Measurements from ENCODE around the gene CAB39.

The CAB39 gene

DNA sequence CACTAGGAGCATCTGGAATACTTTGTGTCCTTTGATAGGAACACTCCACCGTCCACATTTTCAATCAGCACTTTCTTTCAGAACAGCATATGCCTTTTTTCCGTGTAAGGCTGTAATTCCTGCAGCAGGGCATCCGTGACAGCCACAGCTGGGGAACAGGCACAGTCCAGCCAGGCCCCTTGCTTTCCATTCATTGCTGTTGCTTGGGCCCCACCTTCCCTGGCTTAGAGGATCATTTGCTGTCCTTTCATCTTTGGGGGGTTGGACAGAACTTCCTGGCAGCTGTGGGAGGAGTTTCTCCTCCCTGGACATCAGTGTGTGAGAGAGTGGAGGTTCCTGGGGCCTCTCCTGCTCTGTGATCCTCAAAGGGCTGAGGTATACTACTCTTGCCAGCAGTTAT lies 102.4 kb downstream of the CAB39 start:
- H3K36me3 ChIP-seq (ENCODE audit: insufficient read depth, low read length): peaks cover 31% of the 10 kb centered on the region
- no peak overlapping the region for H3K27ac ChIP-seq (ENCODE audit: low read depth, low read length)
- no peak overlapping the region for H2AFZ ChIP-seq (ENCODE audit: low read length, unreplicated experiment)
- no peaks in the 10 kb centered on the region for H3K4me1 ChIP-seq (ENCODE audit: control insufficient read depth, insufficient read depth, low read length, unreplicated experiment)
- no peaks in the 10 kb centered on the region for H3K79me2 ChIP-seq (ENCODE audit: control insufficient read depth, insufficient read depth, low read length, unreplicated experiment)
- H3K27me3 ChIP-seq (ENCODE audit: insufficient read depth, low read length): no peaks in the 10 kb centered on the region
- no peak overlapping the region for H3K4me3 ChIP-seq (ENCODE audit: low read depth, low read length)

DNA sequence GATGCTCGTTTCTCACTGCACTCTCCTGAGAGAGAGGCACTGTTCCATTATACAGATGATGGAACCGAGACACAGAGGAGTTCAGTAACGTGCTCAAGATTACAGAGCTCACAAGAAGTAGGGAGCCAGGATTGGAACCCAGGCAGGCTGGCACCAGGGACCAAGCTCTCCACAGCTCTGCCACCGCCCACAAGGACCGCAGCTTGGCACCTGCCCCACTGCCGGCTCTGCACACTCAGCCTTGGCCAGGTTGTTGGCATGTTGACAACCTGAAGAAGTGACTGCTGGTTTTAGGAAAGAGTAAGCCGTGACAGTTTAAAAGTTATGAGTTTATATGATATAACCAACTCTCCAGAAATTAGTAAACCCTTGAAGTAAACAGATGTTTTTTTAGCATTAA lies 104.1 kb downstream of the CAB39 start:
- Histone ChIP-seq H3K27me3 (ENCODE audit: insufficient read depth, low read length) (no peaks in the 10 kb centered on the region), H3K4me3 (ENCODE audit: low read depth, low read length) (no peak overlapping the region), H3K36me3 (ENCODE audit: insufficient read depth, low read length) (peaks cover 22% of the 10 kb centered on the region), H3K27ac (ENCODE audit: low read depth, low read length) (no peak overlapping the region), H3K79me2 (ENCODE audit: control insufficient read depth, insufficient read depth, low read length, unreplicated experiment) (no peaks in the 10 kb centered on the region), H2AFZ (ENCODE audit: low read length, unreplicated experiment) (no peak overlapping the region), H3K4me1 (ENCODE audit: control insufficient read depth, insufficient read depth, low read length, unreplicated experiment) (no peaks in the 10 kb centered on the region)

DNA sequence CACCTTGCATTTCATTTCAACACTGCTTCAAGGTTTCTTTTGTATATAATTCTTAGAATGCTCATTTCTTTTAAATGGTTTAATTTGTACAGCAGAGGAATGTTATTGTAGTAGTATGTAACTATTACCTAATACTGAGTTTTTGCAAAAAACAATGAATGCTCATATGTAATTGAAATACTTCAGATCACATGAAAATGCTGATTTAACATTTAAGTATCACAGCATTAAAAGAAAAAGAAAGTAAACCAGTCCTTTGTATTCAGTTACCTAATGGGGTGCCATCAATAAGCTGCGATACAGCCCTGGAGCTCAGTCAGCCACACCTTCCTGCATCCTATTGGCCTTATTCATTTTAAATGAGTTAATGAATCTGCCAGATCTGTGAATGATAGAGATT lies 106.8 kb downstream of the CAB39 start:
- Histone ChIP-seq H2AFZ (ENCODE audit: low read length, unreplicated experiment) (no peak overlapping the region), H3K79me2 (ENCODE audit: control insufficient read depth, insufficient read depth, low read length, unreplicated experiment) (no peaks in the 10 kb centered on the region), H3K4me1 (ENCODE audit: control insufficient read depth, insufficient read depth, low read length, unreplicated experiment) (no peaks in the 10 kb centered on the region), H3K27me3 (ENCODE audit: insufficient read depth, low read length) (no peaks in the 10 kb centered on the region), H3K36me3 (ENCODE audit: insufficient read depth, low read length) (peaks cover 18% of the 10 kb centered on the region), H3K27ac (ENCODE audit: low read depth, low read length) (no peak overlapping the region), H3K4me3 (ENCODE audit: low read depth, low read length) (no peak overlapping the region)

DNA sequence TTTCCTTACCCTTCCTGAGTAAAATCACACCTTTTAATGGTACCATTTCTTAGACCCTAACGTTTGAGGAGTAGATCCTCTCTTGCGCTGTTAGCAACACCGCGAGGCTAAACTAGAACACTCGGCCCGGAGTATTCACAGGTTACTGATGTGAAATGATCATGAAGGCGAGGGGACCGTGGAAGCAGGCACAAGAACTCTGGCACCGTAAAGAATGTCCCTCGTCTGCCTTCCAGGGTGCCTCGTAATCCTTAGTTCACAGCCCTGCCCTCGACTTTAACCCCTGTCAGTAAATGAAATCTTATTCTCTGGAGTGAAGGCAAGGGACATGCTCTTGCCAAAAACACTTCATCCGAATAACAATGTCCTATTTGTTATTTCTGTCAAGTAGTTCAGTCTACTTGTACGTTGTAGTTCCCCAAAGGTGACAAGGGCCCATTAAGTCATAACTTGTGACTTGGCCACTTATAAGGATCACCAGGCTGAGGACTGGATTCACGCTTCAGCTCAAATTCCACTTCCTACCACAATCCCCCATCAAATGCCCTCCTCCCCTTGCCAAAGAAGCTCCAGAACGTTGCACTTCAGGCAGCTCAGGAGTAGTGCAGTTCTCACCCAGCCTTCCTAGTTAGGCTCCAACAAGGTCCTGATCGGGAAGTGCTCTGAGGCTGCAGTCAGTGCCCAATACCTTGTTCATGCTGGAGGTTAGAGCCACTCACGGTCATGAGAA lies 108.8 kb downstream of the CAB39 start:
- H3K79me2 ChIP-seq (ENCODE audit: control insufficient read depth, insufficient read depth, low read length, unreplicated experiment): no peaks in the 10 kb centered on the region
- no peaks in the 10 kb centered on the region for H3K4me1 ChIP-seq (ENCODE audit: control insufficient read depth, insufficient read depth, low read length, unreplicated experiment)
- no peak overlapping the region for H3K4me3 ChIP-seq (ENCODE audit: low read depth, low read length)
- no peak overlapping the region for H2AFZ ChIP-seq (ENCODE audit: low read length, unreplicated experiment)
- H3K27ac ChIP-seq (ENCODE audit: low read depth, low read length): no peak overlapping the region
- peaks cover 7% of the 10 kb centered on the region for H3K27me3 ChIP-seq (ENCODE audit: insufficient read depth, low read length)
- peaks cover 16% of the 10 kb centered on the region for H3K36me3 ChIP-seq (ENCODE audit: insufficient read depth, low read length)

DNA sequence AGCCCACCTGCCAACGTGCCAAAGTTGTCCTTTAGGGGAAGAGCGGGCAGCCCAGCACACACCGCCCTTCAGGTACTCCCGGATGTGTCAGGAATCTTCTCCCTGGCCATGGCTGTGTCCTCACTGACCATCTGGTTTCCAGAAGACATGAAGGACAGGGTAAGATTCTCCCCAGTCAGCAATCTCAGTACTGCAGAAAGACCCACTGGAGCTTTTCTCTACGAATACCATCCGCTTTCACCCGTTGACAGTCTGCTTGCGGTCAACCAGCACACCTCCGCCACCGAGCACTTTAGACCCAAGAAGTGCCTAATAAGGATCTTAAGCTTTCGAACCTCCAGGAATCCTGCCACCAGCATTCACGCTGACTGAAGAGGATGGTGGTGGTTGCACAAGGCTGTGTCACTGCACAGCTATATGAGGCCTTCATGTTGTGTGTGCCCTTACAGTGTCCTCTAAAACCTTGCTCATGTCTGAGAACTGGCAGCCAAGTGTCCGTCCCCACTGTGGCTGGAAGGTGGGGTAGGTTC lies 109.4 kb downstream of the CAB39 start:
- Histone ChIP-seq H2AFZ (ENCODE audit: low read length, unreplicated experiment) (no peak overlapping the region), H3K27ac (ENCODE audit: low read depth, low read length) (no peak overlapping the region), H3K36me3 (ENCODE audit: insufficient read depth, low read length) (peaks cover 12% of the 10 kb centered on the region)

DNA sequence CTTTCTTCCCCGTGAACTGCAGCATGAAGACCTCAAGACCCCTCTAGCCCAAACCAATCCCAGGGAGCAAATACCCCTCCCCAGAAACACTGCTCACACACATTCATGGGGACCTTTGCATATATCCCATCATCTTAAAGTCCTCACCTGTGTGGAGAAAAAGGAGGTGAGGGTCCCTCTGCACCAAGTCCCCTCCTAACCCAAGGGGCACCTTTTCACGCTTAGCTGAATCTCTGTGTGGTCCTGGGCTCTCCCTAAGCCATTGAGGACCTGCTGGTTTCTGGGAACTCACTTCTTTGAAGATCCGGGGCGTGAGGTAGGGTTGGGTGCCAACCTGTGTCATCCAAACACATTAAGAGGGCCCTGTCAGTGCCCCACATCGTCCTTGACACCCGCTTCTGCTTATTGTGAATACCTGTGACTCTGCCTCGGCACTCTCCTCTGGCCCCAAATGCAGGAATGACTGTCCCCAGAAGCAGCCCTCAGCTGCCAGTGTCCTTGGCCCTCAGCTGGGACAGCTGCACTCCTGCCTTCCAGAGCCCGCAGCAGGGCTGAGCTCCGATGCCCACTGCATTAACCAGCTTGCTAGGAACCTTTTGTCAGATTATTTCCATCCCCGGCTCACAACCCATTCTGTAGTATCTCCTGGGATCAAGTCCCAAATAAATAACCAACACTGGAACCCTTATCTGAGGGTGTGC lies 110.8 kb downstream of the CAB39 start:
- H3K36me3 ChIP-seq (ENCODE audit: insufficient read depth, low read length): 0 out of 2 replicates have a peak, but pooled peaks cover 7% of the 10 kb centered on the region
- H2AFZ ChIP-seq (ENCODE audit: low read length, unreplicated experiment): no peak overlapping the region
- no peaks in the 10 kb centered on the region for H3K79me2 ChIP-seq (ENCODE audit: control insufficient read depth, insufficient read depth, low read length, unreplicated experiment)
- no peak overlapping the region for H3K4me3 ChIP-seq (ENCODE audit: low read depth, low read length)
- no peaks in the 10 kb centered on the region for H3K4me1 ChIP-seq (ENCODE audit: control insufficient read depth, insufficient read depth, low read length, unreplicated experiment)
- H3K27me3 ChIP-seq (ENCODE audit: insufficient read depth, low read length): peaks cover 27% of the 10 kb centered on the region
- no peak overlapping the region for H3K27ac ChIP-seq (ENCODE audit: low read depth, low read length)

More for the DNA sequence above, 109.4 kb downstream of the CAB39 start:
- Histone ChIP-seq H3K27me3 (ENCODE audit: insufficient read depth, low read length) (peaks cover 14% of the 10 kb centered on the region), H3K4me3 (ENCODE audit: low read depth, low read length) (no peak overlapping the region), H3K79me2 (ENCODE audit: control insufficient read depth, insufficient read depth, low read length, unreplicated experiment) (no peaks in the 10 kb centered on the region), H3K4me1 (ENCODE audit: control insufficient read depth, insufficient read depth, low read length, unreplicated experiment) (no peaks in the 10 kb centered on the region)

DNA sequence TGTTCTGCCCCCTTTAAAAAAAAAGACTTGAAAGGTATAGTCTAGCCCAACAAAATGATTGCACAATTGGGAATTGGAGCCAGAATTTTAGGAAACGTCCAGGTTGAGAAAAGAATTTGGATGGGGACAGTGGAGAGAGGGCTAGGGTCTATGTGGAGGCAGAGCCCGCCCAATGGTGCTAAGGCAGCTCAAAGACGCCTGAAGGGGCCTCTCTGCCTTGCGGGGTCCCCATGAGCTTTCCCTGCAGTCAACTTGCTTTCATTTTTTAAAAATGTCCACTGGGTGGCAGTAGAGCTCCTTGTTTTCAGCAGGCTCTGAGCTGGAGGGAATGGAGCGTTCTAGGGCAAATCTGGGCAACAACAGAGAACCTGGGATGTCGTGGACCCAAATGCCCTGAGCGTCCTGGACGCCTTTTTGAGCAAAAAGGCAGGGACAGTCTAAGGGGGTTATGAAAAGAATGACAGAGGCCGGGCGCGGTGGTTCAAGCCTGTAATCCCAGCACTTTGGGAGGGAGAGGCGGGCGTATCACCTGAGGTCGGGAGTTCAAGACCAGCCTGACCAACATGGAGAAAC lies 111.8 kb downstream of the CAB39 start:
- no peak overlapping the region for H3K27ac ChIP-seq (ENCODE audit: low read depth, low read length)
- no peaks in the 10 kb centered on the region for H3K79me2 ChIP-seq (ENCODE audit: control insufficient read depth, insufficient read depth, low read length, unreplicated experiment)
- peaks cover 37% of the 10 kb centered on the region for H3K27me3 ChIP-seq (ENCODE audit: insufficient read depth, low read length)
- H3K4me1 ChIP-seq (ENCODE audit: control insufficient read depth, insufficient read depth, low read length, unreplicated experiment): no peaks in the 10 kb centered on the region
- no peak overlapping the region for H2AFZ ChIP-seq (ENCODE audit: low read length, unreplicated experiment)
- 0 out of 2 replicates have a peak, but pooled peaks cover 1% of the 10 kb centered on the region for H3K36me3 ChIP-seq (ENCODE audit: insufficient read depth, low read length)
- H3K4me3 ChIP-seq (ENCODE audit: low read depth, low read length): peak overlapping the region; percentile 58

DNA sequence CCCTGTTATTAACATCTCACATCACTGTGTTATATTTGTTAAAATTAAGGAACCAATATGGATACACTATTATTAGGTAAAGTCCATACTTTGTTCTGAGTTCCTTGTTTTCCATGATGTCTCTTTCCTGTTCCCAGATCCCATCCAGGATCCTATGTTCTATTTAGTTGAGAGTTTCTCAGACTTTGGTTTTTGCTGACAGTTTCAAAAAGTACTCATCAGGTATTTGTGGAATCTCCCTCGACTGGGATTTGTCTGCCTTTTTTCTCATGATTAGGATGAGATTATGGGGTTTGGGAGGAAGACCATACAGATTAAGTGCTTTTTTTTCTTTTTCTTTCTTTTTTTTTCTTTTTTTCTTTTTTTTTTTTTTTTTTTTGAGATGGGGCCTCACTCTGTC lies 112.7 kb downstream of the CAB39 start:
- Histone ChIP-seq H3K4me3 (ENCODE audit: low read depth, low read length) (no peak overlapping the region), H3K27me3 (ENCODE audit: insufficient read depth, low read length) (peaks cover 46% of the 10 kb centered on the region), H3K4me1 (ENCODE audit: control insufficient read depth, insufficient read depth, low read length, unreplicated experiment) (no peaks in the 10 kb centered on the region), H3K36me3 (ENCODE audit: insufficient read depth, low read length) (no peaks in the 10 kb centered on the region), H2AFZ (ENCODE audit: low read length, unreplicated experiment) (no peak overlapping the region), H3K27ac (ENCODE audit: low read depth, low read length) (no peak overlapping the region), H3K79me2 (ENCODE audit: control insufficient read depth, insufficient read depth, low read length, unreplicated experiment) (no peaks in the 10 kb centered on the region)

DNA sequence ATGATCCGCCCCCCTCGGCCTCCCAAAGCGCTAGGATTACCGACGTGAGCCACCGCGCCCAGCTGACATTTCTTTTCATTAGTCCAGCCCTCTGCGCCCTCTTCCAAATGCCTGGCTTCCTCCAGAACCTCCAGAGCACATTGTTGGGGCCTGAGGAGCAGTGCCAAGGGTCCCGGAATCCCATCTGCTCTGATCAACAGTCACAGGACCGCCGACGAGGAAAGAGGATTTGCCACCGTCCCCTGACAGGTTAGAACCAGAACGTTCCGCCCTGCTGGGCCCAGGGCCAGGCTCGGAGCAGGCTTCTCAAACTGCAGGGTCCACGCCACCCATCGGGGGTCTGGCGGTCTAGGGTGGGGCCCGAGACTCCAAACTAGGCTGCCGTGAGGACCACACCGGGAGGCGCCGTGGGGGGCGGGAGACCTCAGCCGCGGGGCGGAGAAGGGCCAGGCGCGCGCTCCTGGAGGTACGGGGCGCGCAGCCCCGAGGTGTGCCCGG lies 115.2 kb downstream of the CAB39 start:
- H3K27ac ChIP-seq (ENCODE audit: low read depth, low read length): no peak overlapping the region
- H3K27me3 ChIP-seq (ENCODE audit: insufficient read depth, low read length): peaks cover 71% of the 10 kb centered on the region
- no peak overlapping the region for H2AFZ ChIP-seq (ENCODE audit: low read length, unreplicated experiment)
- H3K36me3 ChIP-seq (ENCODE audit: insufficient read depth, low read length): no peaks in the 10 kb centered on the region
- H3K4me1 ChIP-seq (ENCODE audit: control insufficient read depth, insufficient read depth, low read length, unreplicated experiment): no peaks in the 10 kb centered on the region
- H3K79me2 ChIP-seq (ENCODE audit: control insufficient read depth, insufficient read depth, low read length, unreplicated experiment): no peaks in the 10 kb centered on the region
- H3K4me3 ChIP-seq (ENCODE audit: low read depth, low read length): peak overlapping the region; percentile 60; the same call in 1 of the 2 replicates

DNA sequence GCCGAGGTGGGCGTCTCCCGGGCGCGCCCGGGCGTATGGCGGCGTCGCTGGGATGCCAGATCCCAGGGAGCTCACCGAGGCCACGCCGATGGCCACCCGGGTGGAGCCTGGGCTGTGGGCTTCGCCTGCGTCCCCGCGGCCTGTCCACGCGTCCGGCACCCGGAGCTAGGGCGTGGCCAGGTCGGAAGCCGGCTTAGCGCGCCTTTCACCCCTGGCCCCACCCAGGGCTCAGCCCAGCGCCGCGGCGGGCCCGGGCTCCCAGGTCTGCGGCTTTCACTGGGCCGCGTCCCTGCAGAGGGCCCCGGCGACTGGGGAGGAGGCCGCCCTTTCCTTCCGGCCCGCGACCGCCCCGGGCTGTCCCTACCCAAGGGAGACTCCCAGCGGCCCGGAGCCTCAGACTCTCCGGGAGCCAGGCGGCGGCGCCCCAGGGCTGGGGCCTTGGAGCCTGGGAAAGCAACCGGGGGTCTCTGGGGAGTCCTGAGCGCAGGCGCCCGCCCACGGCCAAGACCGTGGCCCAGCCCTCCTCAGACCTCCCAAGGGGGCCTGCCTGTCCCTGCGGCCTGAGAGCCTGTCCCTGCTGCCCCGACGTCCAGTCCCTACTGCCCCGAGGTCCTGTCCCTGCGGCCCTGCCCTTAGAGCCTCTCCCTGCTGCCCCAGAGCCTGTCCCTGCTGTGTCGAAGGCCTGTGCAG lies 115.8 kb downstream of the CAB39 start:
- H3K27ac ChIP-seq (ENCODE audit: low read depth, low read length): no peak overlapping the region
- H3K79me2 ChIP-seq (ENCODE audit: control insufficient read depth, insufficient read depth, low read length, unreplicated experiment): no peaks in the 10 kb centered on the region
- no peaks in the 10 kb centered on the region for H3K4me1 ChIP-seq (ENCODE audit: control insufficient read depth, insufficient read depth, low read length, unreplicated experiment)
- peak overlapping the region; percentile 50 for H2AFZ ChIP-seq (ENCODE audit: low read length, unreplicated experiment)
- H3K27me3 ChIP-seq (ENCODE audit: insufficient read depth, low read length): peaks cover 73% of the 10 kb centered on the region
- no peaks in the 10 kb centered on the region for H3K36me3 ChIP-seq (ENCODE audit: insufficient read depth, low read length)
- H3K4me3 ChIP-seq (ENCODE audit: low read depth, low read length): peak overlapping the region; percentile 60; the same call in 1 of the 2 replicates

Data from ACC112 (cell line).